DMS114 treated with DMSO at 0.1 percent for 48 hours (cell line): ENCODE measurements around the gene ELP4.
"Not testable (repeated sequence)": the region's sequence is repeated elsewhere in the genome, so short reads cannot be mapped to it uniquely, and the experiment has no call there.

Experiments used
- DNase-seq: peaks from one replicate; lab custom pipeline; 2025; ENCODE audit not compliant: unreplicated experiment; lab: John Stamatoyannopoulos, UW

ELP4 gene

DNA sequence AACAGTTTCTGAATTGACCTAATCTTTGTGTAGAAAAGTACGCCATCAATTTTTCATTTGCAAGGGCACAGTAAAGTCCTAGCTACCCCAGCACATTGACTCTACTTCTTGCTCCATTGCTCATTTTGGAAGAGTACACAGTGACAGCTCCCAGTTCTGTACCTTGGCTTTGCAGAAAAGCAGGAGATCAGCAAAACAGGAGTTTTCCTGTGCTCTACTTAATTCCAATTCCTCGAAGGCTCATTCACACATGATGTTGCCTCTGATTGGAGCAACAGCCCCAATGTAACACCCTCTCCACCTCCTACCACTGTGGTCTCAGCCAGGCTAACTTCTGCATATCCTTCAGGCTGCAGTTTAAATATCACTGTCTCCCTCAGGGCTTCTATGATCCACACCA lies 182.9 kb downstream of the ELP4 start:
- DNase-seq: no peak

DNA sequence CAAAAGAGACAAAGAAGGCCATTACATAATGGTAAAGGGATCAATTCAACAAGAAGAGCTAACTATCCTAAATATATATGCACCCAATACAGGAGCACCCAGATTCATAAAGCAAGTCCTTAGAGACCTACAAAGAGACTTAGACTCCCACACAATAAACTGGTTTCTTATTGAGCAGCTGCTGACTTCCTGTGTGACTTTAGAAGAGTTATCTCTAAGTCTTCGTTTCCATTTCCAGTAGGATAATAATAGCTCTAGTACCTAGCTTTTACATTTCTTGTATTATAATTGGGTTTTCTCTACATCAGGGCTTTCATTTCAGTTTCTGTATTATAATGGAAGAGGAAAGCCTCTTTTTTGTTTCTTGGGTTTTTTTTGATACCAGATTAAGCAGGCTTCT lies 187.5 kb downstream of the ELP4 start:
- not testable (repeated sequence) for DNase-seq

- no peak for DNase-seq
Observed at GRCh38 chr11:31699066-31699465, 189.5 kb downstream of the ELP4 start.

DNA sequence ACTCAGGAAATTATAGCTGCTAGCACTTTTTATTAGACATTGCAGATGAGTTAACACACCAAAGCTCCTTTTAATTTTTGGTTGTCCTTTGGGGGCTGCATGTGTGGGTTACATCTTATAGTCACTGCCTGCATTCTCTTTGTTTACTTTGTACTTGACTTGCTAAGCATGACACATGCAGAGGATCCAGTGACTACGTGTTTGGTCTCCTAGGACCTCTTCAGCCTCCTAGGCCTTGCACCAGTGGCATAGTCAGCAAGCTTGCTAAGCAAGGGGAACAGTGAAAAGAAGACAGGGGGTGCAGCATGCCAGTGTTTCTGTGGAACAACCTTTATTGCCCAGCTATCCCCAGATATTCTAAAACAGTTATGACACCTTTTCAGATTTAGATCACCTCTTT lies 193.4 kb downstream of the ELP4 start:
- no peak for DNase-seq

DNA sequence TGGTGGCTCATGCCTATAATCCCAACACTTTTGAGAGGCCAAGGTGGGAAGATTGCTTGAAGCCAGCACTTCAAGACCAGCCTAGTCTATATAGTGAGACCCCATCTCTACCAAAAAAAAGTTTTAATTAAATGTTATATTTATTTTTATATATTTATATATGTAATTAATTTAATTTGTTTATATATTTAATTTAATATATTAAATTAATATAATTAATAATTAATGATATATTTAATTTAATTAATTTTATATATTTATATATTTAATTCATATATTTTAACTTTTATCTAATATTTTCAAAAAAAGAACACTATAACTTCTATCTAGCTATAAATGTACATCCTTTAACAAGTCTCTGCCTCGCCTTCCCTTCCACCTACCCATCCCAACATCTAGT lies 196.8 kb downstream of the ELP4 start:
- DNase-seq: no peak

GRCh38 chr11:31711137-31711536 lies 201.6 kb downstream of the ELP4 start:
- no peak for DNase-seq

DNA sequence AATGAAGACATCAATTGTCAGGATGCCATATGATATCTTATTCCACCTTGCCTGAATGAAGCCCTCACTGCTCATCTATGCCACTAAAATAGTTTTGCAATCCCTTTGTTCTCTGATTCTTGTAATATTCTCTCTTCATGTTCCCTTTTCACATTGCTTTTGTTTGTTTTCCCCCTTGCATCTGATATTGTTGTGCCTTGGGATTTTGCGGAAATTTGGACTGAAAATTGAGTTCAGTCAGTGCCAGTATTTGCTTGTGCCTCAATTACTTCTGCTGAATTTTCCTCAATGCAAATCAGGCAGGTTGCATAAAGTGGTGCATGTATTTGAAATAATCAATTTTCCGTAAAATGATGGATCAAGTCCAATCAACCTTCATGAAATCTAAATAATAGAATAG lies 203.3 kb downstream of the ELP4 start:
- DNase-seq: no peak

- DNase-seq: no peak
Observed at GRCh38 chr11:31714840-31715239, 205.3 kb downstream of the ELP4 start.

- DNase-seq: no peak
Observed at GRCh38 chr11:31720225-31720624, 210.7 kb downstream of the ELP4 start.

- DNase-seq: no peak
Observed at GRCh38 chr11:31720671-31721365, 211.3 kb downstream of the ELP4 start.

- DNase-seq: no peak
Observed at GRCh38 chr11:31722754-31723153, 213.2 kb downstream of the ELP4 start.

GRCh38 chr11:31725176-31725575 lies 215.6 kb downstream of the ELP4 start:
- DNase-seq: no peak

GRCh38 chr11:31728432-31728831 lies 218.9 kb downstream of the ELP4 start:
- no peak for DNase-seq

- no peak for DNase-seq
Observed at GRCh38 chr11:31740131-31740530, 230.6 kb downstream of the ELP4 start.

DNA sequence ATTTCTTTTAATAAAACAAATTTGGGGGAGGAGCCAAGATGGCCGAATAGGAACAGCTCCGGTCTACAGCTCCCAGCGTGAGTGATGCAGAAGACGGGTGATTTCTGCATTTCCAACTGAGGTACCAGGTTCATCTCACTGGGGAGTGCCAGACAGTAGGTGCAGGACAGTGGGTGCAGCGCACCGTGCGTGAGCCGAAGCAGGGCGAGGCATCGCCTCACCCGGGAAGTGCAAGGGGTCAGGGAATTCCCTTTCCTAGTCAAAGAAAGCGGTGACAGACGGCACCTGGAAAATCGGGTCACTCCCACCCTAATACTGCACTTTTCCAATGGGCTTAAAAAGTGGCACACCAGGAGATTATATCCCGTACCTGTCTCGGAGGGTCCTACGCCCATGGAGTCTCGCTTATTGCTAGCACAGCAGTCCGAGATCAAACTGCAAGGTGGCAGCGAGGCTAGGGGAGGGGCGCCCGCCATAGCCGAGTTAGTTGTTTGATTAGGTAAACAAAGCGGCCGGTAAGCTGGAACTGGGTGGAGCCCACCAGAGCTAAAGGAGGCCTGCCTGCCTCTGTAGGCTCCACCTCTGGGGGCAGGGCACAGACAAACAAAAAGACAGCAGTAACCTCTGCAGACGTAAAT lies 231.3 kb downstream of the ELP4 start:
- not testable (repeated sequence) for DNase-seq

GRCh38 chr11:31747581-31747980 lies 238.0 kb downstream of the ELP4 start:
- no peak for DNase-seq

- DNase-seq: no peak
Observed at GRCh38 chr11:31757260-31757835, 247.8 kb downstream of the ELP4 start.

- DNase-seq: no peak
Observed at GRCh38 chr11:31761636-31762035, 252.1 kb downstream of the ELP4 start.

DNA sequence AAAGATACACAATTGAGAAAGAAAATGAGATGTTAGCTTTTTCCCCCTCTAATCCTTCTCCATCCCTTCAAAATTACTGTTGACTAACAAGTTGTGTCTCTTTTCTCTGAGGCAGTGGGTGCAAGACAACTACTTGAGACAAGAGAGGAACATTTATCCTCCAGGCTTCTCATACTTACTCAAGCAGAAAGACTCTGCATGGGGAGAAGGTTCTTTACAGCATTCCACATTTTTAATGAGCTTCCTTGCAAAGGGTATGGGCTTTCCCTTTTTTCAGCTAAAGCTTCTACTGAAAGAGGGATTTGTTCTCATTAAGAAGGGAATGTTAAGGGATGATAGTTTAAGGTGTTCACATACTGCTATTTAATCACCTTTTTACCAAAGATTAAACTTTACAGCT lies 253.7 kb downstream of the ELP4 start:
- DNase-seq: no peak

DNA sequence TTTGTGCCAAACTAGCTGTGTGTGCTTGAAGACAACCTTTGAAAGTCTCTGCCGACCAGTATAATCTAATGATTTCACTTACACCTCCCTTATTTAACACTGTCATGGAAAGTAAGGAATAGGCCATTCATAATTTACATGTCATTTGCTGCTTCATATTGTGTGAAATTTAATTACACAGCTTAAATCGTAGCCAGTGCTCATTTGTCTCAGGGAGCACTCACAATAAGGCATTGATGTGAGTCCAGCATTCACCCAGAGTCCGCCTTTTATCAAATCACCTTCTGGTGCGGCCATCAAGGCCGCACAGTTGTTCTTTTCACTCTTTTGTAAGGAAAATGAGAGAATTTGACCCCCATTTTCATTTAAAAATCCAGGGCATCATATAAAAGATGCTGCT lies 254.7 kb downstream of the ELP4 start:
- no peak for DNase-seq

DNA sequence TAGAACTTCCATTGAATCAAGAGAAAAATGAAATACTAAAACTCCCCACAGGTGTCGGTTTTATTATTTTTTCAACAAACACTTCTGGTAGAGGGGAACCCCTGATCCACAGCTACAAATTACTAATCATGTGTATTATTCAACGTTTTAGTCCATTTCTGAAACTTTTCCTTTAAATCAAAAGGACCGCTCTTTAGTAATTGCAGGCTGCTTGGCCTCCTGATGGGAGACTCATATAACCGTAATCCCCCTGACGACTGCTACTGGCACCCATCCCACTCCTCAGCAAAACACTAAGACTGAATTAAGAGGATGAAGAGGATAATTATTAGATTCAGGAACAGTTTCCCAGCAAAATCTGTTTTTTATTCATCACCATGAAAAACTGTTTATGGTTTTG lies 255.2 kb downstream of the ELP4 start:
- DNase-seq: no peak

DNA sequence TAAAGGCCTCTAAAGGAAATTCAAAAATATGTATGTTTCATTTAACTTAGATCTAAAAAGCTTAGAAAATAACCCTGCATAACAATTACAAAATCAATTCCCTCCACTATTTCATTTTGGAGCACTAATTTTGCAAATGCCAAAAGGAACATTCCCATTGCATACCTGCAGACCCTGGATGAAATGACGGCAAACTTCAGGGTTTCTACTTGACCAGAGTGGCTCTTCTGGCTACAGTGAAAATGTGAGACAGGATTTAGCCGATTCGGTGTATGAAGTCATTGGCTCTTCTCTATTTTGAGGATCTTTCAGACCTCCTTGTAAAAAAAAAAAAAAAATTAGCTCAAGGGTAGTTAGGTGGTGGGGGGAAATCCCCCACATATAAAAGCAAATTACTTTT lies 257.5 kb downstream of the ELP4 start:
- no peak for DNase-seq

DNA sequence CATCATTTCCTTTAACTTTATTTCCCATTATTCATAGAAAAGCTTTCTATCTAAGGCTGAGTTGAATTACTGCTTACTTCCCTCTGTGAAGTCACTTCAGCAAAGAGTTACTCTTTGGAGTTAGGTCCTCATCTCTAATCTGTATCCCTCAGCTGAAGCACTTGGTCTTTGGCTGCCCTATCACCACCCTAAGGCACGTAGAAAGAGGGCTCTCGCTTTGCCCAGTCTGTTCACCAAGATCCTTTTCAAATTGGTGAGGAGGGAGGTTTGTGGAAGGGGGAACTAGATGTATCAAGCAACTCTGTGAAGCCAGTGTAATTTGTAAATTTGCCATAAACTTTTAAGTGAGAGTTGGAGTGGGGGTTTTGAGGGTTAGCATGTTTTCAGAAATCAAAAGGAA lies 258.1 kb downstream of the ELP4 start:
- no peak for DNase-seq
